K562 (cell line): Measurements from ENCODE around the gene WDR83. TPM values are rescaled to one million over a fixed set of nuclear protein-coding genes. Genes with fewer than 3 reads are reported as not detected.
A peak's percentile ranks its signal among the peaks of the same experiment; 100 is the strongest.

Source experiments
- CBFA2T3 ChIP-seq: fragments of 450-650 bp; IDR thresholded peaks from 2 replicates; pipeline ENCODE4 v1.6.1; 2017
- CREM ChIP-seq: IDR thresholded peaks from 2 replicates; pipeline ENCODE4 v1.6.1; 2014; ENCODE audit warnings: antibody characterized with exemption, low read depth
- DMBX1 ChIP-seq: fragments of 250-450 bp; sonication (Bioruptor Pico); IDR thresholded peaks from 2 replicates; pipeline ENCODE4 v1.8.0; 2022; ENCODE audit warnings: inconsistent platforms, mild to moderate bottlenecking, moderate library complexity, borderline replicate concordance
- ESRRA ChIP-seq: fragments of 450-650 bp; IDR thresholded peaks from 2 replicates; pipeline ENCODE4 v1.6.1; 2014; ENCODE audit warnings: low read depth, mild to moderate bottlenecking, moderate library complexity, borderline replicate concordance
- POLR2AphosphoS5 ChIP-seq: IDR thresholded peaks from 2 replicates; pipeline ENCODE4 v1.6.1; 2011; ENCODE audit warnings: mild to moderate bottlenecking, low read depth, low read length, moderate library complexity; ENCODE audit not compliant: control insufficient read depth, insufficient read depth
- POLR2G ChIP-seq: fragments of 200-400 bp; formaldehyde crosslinking; IDR thresholded peaks from 2 replicates; pipeline ENCODE4 v1.6.1; 2017; ENCODE audit warnings: low read depth, mild to moderate bottlenecking, antibody characterized with exemption, low read length, moderate library complexity
- STAG1 ChIP-seq: sonication (generic); formaldehyde crosslinking; IDR thresholded peaks from 2 replicates; pipeline ENCODE4 v1.5.0; 2020; ENCODE audit warnings: missing genetic modification reagents, borderline replicate concordance
- TBL1XR1 ChIP-seq, 2 experiments: IDR thresholded peaks; 2 replicates each; pipeline ENCODE4 v1.6.1; 2012; ENCODE audit warnings: improper control_type of control experiment in 2 of 2, low read length in 2 of 2, mild to moderate bottlenecking in 1 of 2
- ZNF395 ChIP-seq: fragments of 200-800 bp; sonication (Bioruptor generic); IDR thresholded peaks from 2 replicates; pipeline ENCODE4 v1.6.1; 2017; ENCODE audit warnings: missing genetic modification characterization, missing compliant biosample characterization
- polyA plus RNA-seq, 8 experiments: library from polyadenylated mRNA; depleted of rRNA in 4 of 8; stranded (reverse) in 5 of 8; unstranded in 3 of 8; fragments of >200 nt; fragmentation: Nextera tagmentation in 2 of 8; fragmentation: Illumina TruSeq in 1 of 8; extraction: Ambion mirVana in 2 of 8; extraction: Trizol in 1 of 8; gene quantifications; 2 replicates each; pipeline versions ENCODE4 v1.2.1 to v1.2.3, GENCODE V29; 2011 to 2014; ENCODE audit warnings: inconsistent platforms in 1 of 8, missing spikeins in 1 of 8
- total RNA-seq, 7 experiments: library from RNA; depleted of rRNA in 6 of 7; stranded (reverse); fragments of >200 nt in 6 of 7; fragmentation: Illumina TruSeq in 2 of 7; extraction: Trizol in 2 of 7; gene quantifications; 2 replicates each; pipeline versions ENCODE4 v1.2.1 to v1.2.3, GENCODE V29; 2011 to 2021; ENCODE audit warnings: low replicate concordance in 1 of 7
- TF ChIP-seq, protein P1 (sequence below): fragments of 450-650 bp; IDR thresholded peaks from 2 replicates; pipeline ENCODE4 v1.6.1; 2016; ENCODE audit warnings: mild to moderate bottlenecking, moderate library complexity
- TF ChIP-seq, protein P2 (sequence below), 2 experiments: fragments of 450-650 bp; conservative IDR thresholded peaks; 2 replicates each; pipeline ENCODE4 v1.6.1; 2017; ENCODE audit warnings: mild to moderate bottlenecking in 2 of 2, moderate library complexity in 2 of 2

The WDR83 gene
- total and polyA plus RNA-seq, 9 of the 15 experiments (the other 6 are each of a cell fraction or from before 2014, with no cell fraction given) = 0.52 to 21.3 (median 4.2) TPM

- TF ChIP-seq ESRRA (0 out of 2 replicates have a peak, but pooled peaks have one; percentile 28), STAG1 (peak; percentile 28; the same call in 1 of the 2 replicates), POLR2G (peak; percentile 96), CBFA2T3 (0 out of 2 replicates have a peak, but pooled peaks have one; percentile 3), ZNF395 (CRISPR knock-in tag) (peak; percentile 89), POLR2AphosphoS5 (peak; percentile 53), CREM (peak; percentile 66), DMBX1 (CRISPR knock-in tag) (peak; percentile 27; the same call in 1 of the 2 replicates), TBL1XR1 (IDR thresholded peaks at IDR 0.05; ENCODE audit: low read length in 2 of 2) (peak in 1 of 2 experiments; percentile 83; a peak in 2 of 4 replicates)
- TF ChIP-seq, protein P1, sequence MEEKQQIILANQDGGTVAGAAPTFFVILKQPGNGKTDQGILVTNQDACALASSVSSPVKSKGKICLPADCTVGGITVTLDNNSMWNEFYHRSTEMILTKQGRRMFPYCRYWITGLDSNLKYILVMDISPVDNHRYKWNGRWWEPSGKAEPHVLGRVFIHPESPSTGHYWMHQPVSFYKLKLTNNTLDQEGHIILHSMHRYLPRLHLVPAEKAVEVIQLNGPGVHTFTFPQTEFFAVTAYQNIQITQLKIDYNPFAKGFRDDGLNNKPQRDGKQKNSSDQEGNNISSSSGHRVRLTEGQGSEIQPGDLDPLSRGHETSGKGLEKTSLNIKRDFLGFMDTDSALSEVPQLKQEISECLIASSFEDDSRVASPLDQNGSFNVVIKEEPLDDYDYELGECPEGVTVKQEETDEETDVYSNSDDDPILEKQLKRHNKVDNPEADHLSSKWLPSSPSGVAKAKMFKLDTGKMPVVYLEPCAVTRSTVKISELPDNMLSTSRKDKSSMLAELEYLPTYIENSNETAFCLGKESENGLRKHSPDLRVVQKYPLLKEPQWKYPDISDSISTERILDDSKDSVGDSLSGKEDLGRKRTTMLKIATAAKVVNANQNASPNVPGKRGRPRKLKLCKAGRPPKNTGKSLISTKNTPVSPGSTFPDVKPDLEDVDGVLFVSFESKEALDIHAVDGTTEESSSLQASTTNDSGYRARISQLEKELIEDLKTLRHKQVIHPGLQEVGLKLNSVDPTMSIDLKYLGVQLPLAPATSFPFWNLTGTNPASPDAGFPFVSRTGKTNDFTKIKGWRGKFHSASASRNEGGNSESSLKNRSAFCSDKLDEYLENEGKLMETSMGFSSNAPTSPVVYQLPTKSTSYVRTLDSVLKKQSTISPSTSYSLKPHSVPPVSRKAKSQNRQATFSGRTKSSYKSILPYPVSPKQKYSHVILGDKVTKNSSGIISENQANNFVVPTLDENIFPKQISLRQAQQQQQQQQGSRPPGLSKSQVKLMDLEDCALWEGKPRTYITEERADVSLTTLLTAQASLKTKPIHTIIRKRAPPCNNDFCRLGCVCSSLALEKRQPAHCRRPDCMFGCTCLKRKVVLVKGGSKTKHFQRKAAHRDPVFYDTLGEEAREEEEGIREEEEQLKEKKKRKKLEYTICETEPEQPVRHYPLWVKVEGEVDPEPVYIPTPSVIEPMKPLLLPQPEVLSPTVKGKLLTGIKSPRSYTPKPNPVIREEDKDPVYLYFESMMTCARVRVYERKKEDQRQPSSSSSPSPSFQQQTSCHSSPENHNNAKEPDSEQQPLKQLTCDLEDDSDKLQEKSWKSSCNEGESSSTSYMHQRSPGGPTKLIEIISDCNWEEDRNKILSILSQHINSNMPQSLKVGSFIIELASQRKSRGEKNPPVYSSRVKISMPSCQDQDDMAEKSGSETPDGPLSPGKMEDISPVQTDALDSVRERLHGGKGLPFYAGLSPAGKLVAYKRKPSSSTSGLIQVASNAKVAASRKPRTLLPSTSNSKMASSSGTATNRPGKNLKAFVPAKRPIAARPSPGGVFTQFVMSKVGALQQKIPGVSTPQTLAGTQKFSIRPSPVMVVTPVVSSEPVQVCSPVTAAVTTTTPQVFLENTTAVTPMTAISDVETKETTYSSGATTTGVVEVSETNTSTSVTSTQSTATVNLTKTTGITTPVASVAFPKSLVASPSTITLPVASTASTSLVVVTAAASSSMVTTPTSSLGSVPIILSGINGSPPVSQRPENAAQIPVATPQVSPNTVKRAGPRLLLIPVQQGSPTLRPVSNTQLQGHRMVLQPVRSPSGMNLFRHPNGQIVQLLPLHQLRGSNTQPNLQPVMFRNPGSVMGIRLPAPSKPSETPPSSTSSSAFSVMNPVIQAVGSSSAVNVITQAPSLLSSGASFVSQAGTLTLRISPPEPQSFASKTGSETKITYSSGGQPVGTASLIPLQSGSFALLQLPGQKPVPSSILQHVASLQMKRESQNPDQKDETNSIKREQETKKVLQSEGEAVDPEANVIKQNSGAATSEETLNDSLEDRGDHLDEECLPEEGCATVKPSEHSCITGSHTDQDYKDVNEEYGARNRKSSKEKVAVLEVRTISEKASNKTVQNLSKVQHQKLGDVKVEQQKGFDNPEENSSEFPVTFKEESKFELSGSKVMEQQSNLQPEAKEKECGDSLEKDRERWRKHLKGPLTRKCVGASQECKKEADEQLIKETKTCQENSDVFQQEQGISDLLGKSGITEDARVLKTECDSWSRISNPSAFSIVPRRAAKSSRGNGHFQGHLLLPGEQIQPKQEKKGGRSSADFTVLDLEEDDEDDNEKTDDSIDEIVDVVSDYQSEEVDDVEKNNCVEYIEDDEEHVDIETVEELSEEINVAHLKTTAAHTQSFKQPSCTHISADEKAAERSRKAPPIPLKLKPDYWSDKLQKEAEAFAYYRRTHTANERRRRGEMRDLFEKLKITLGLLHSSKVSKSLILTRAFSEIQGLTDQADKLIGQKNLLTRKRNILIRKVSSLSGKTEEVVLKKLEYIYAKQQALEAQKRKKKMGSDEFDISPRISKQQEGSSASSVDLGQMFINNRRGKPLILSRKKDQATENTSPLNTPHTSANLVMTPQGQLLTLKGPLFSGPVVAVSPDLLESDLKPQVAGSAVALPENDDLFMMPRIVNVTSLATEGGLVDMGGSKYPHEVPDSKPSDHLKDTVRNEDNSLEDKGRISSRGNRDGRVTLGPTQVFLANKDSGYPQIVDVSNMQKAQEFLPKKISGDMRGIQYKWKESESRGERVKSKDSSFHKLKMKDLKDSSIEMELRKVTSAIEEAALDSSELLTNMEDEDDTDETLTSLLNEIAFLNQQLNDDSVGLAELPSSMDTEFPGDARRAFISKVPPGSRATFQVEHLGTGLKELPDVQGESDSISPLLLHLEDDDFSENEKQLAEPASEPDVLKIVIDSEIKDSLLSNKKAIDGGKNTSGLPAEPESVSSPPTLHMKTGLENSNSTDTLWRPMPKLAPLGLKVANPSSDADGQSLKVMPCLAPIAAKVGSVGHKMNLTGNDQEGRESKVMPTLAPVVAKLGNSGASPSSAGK = peak; percentile 93
- TF ChIP-seq, protein P2, sequence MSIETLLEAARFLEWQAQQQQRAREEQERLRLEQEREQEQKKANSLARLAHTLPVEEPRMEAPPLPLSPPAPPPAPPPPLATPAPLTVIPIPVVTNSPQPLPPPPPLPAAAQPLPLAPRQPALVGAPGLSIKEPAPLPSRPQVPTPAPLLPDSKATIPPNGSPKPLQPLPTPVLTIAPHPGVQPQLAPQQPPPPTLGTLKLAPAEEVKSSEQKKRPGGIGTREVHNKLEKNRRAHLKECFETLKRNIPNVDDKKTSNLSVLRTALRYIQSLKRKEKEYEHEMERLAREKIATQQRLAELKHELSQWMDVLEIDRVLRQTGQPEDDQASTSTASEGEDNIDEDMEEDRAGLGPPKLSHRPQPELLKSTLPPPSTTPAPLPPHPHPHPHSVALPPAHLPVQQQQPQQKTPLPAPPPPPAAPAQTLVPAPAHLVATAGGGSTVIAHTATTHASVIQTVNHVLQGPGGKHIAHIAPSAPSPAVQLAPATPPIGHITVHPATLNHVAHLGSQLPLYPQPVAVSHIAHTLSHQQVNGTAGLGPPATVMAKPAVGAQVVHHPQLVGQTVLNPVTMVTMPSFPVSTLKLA (conservative IDR thresholded peaks at IDR 0.05) = peak; percentile 86 to 92
Observed at GRCh38 chr19:12681074-12681987, 14.7 kb downstream of the WDR83 start, which contains the start of gene DHPS (continued).
